Cardiac muscle cell (in vitro differentiated cells and primary cell): ENCODE results near the gene LRRC7. TPM values are rescaled to one million over a fixed set of nuclear protein-coding genes. Genes with fewer than 3 reads are reported as not detected.

ENCODE experiments used
- DNase-seq, 2 donors: peaks; one replicate each; pipeline versions ENCODE4 v3.0.0 to v3.0.0-alpha.2; 2010 to 2017; ENCODE audit warnings: low read depth in 1 of 2, low spot score in 1 of 2
- H3K27ac ChIP-seq: fragments of 200-600 bp; sonication (generic); 2 replicates; pipeline ENCODE4 v1.5.1; 2016
- H3K27me3 ChIP-seq: fragments of 200-600 bp; sonication (generic); 2 replicates; pipeline ENCODE4 v1.6.0; 2016; ENCODE audit warnings: control low read depth
- H3K36me3 ChIP-seq: fragments of 200-600 bp; sonication (generic); 2 replicates; pipeline ENCODE4 v1.5.1; 2016; ENCODE audit warnings: control low read depth
- H3K4me1 ChIP-seq: fragments of 200-600 bp; sonication (generic); 2 replicates; pipeline ENCODE4 v1.8.1; 2017; ENCODE audit warnings: low read depth, mild to moderate bottlenecking, mixed run types
- H3K4me3 ChIP-seq: fragments of 200-600 bp; sonication (generic); 2 replicates; pipeline ENCODE4 v1.5.1; 2016; ENCODE audit warnings: mild to moderate bottlenecking
- H3K9me3 ChIP-seq: fragments of 200-600 bp; sonication (generic); 2 replicates; pipeline ENCODE4 v1.5.1; 2017; ENCODE audit warnings: low read depth, mild to moderate bottlenecking, control low read depth
- CTCF ChIP-seq: IDR thresholded peaks from 2 replicates; pipeline ENCODE4 v1.5.1; 2012; ENCODE audit warnings: low read depth, mild to moderate bottlenecking, low read length
- polyA plus RNA-seq: library from polyadenylated mRNA; unstranded; fragments of >200 nt; fragmentation: Nextera tagmentation; extraction: Ambion mirVana; gene quantifications from 2 replicates; pipeline ENCODE4 v1.2.1, GENCODE V29; 2016
- total RNA-seq: library from RNA; depleted of rRNA; stranded (reverse); fragments of >200 nt; gene quantifications from 2 replicates; pipeline ENCODE4 v1.2.3, GENCODE V29; 2016

The LRRC7 gene
- total and polyA plus RNA-seq, 2 experiments from 2014 or later, result 0.09 TPM; not detected in 1

GRCh38 chr1:69888657-69889056 lies 320.9 kb downstream of the LRRC7 start:
- Histone ChIP-seq H3K4me1 (no peaks in the 10 kb centered on the region), H3K9me3 (no peaks in the 10 kb centered on the region), H3K4me3 (no peak overlapping the region), H3K27ac (no peak overlapping the region), H3K27me3 (no peaks in the 10 kb centered on the region), H3K36me3 (no peaks in the 10 kb centered on the region)
- no peak for DNase-seq
- no peak for TF ChIP-seq CTCF

- Histone ChIP-seq H3K36me3 (no peaks in the 10 kb centered on the region), H3K27ac (no peak overlapping the region), H3K9me3 (no peaks in the 10 kb centered on the region), H3K4me3 (no peak overlapping the region), H3K4me1 (no peaks in the 10 kb centered on the region), H3K27me3 (no peaks in the 10 kb centered on the region)
- TF ChIP-seq CTCF, result no peak
- DNase-seq, result no peak
Measured at GRCh38 chr1:69898403-69898947, 330.8 kb downstream of the LRRC7 start.

- H3K9me3 ChIP-seq, result no peaks in the 10 kb centered on the region
- H3K4me3 ChIP-seq, result no peak overlapping the region
- no peaks in the 10 kb centered on the region for H3K36me3 ChIP-seq
- TF ChIP-seq CTCF, result no peak
- H3K27ac ChIP-seq, result no peak overlapping the region
- peak in 1 of 2 donors; percentile 92 for DNase-seq
- no peaks in the 10 kb centered on the region for H3K27me3 ChIP-seq
- H3K4me1 ChIP-seq, result no peaks in the 10 kb centered on the region
Measured at GRCh38 chr1:69911301-69911801, 343.6 kb downstream of the LRRC7 start.

GRCh38 chr1:69913977-69914376 lies 346.3 kb downstream of the LRRC7 start:
- Histone ChIP-seq H3K27ac (no peak overlapping the region), H3K4me3 (no peak overlapping the region), H3K9me3 (no peaks in the 10 kb centered on the region), H3K27me3 (no peaks in the 10 kb centered on the region), H3K4me1 (no peaks in the 10 kb centered on the region), H3K36me3 (no peaks in the 10 kb centered on the region)
- no peak for TF ChIP-seq CTCF
- DNase-seq, result peak in 1 of 2 donors; percentile 95

GRCh38 chr1:69914976-69915765 lies 347.4 kb downstream of the LRRC7 start:
- Histone ChIP-seq H3K27ac (no peak overlapping the region), H3K9me3 (no peaks in the 10 kb centered on the region), H3K27me3 (no peaks in the 10 kb centered on the region), H3K4me1 (no peaks in the 10 kb centered on the region), H3K36me3 (no peaks in the 10 kb centered on the region), H3K4me3 (no peak overlapping the region)
- no peak for TF ChIP-seq CTCF
- DNase-seq, result peak in 1 of 2 donors; percentile 71
